Measurements from ENCODE around the gene SHB.
"Not testable (repeated sequence)": the region's sequence is repeated elsewhere in the genome, so short reads cannot be mapped to it uniquely, and the experiment has no call there.

Gene SHB

DNA sequence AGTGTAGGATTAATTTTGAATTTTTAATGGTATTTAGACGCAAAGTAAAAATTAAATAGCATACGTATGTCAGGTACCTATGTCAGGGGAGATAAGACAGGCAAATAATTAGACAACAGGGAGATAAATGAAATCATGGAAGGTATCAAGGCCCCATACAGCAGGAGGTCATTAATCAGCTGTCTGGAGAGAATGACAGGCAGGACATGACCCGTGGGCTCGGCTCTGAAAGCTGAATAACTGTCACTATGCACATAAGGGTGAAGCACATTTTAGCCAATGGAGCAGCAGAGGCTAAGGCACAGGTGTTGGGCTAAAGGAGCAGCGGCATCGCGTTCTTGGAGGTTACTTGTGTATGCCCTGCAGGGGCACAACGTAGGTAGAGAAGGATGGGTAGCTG, 177.0 kb downstream of the SHB start:
- 100% methylated on average over 1 of the region's 8 CpGs for WGBS, 2 donors (ENCODE audit: extremely low coverage in 2 of 2, insufficient read length in 2 of 2, insufficient replicate concordance in 1 of 2)
- Histone ChIP-seq H2BK120ac (ENCODE audit: low read depth, low read length) (no peak overlapping the region), H2AK5ac (ENCODE audit: low read depth, low read length) (no peak overlapping the region), H3K23ac (ENCODE audit: low read depth, low read length, poor library complexity) (no peak overlapping the region), H3K18ac (ENCODE audit: low read length) (no peak overlapping the region), H2BK12ac (ENCODE audit: low read length) (no peak overlapping the region), H3K4me3 (ENCODE audit: low read length in 2 of 2) (no peak overlapping the region), H2AFZ (ENCODE audit: low read length) (no peak overlapping the region), H3K9me3 (replicated peaks in 1 of 2; ENCODE audit: control insufficient read depth in 2 of 2, insufficient read depth in 1 of 2, low read depth in 1 of 2, low read length in 2 of 2) (peaks cover 4% of the 10 kb centered on the region in 2 donors), H3K14ac (ENCODE audit: low read length) (no peak overlapping the region), H3K27ac (replicated peaks; ENCODE audit: low read length) (no peak overlapping the region), H3K4me1 (ENCODE audit: control insufficient read depth in 2 of 2, insufficient read depth in 1 of 2, low read depth in 1 of 2, low read length in 2 of 2) (peaks cover 0 to 2% of the 10 kb centered on the region in 2 donors), H3K4ac (ENCODE audit: low read length) (no peak overlapping the region), H4K8ac (ENCODE audit: low read depth, low read length) (no peak overlapping the region), H2BK15ac (ENCODE audit: low read length) (no peak overlapping the region), H3K79me1 (ENCODE audit: low read depth, low read length) (peaks cover 2% of the 10 kb centered on the region), H4K91ac (ENCODE audit: low read depth, low read length, poor library complexity) (no peak overlapping the region), H3K27me3 (ENCODE audit: control insufficient read depth in 3 of 3, insufficient read depth in 3 of 3, low read depth in 1 of 3, low read length in 3 of 3) (no peaks in the 10 kb centered on the region), H3K36me3 (replicated peaks in 1 of 2; ENCODE audit: control insufficient read depth in 2 of 2, insufficient read depth in 2 of 2, low read length in 2 of 2) (peaks cover 17 to 75% of the 10 kb centered on the region in 2 donors), H3K9ac (ENCODE audit: low read depth, low read length, poor library complexity) (no peak overlapping the region), H2BK5ac (ENCODE audit: low read length) (no peak overlapping the region), H3K4me2 (ENCODE audit: insufficient read depth, low read length, poor library complexity, severe bottlenecking) (no peak overlapping the region)
- no peak for DNase-seq (ENCODE audit: low spot score)

DNA sequence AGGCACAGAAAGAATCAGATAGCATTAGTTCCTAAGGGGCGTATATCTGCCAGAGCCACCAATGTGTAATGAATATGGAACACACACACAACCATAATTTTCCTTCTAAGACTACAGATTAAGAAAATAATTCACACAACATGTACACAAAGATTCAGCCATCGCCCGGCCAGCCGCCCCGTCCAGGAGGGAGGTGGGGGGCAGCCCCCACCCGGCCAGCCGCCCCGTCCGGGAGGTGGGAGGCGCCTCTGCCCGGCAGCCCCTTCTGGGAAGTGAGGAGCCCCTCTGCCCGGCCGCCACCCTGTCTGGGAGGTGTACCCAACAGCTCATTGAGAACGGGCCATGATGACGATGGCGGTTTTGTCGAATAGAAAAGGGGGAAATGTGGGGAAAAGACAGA, 178.0 kb downstream of the SHB start:
- H2BK12ac ChIP-seq (ENCODE audit: low read length); H3K4me3 ChIP-seq (ENCODE audit: low read length in 2 of 2); H3K4me1 ChIP-seq (ENCODE audit: control insufficient read depth in 2 of 2, insufficient read depth in 1 of 2, low read depth in 1 of 2, low read length in 2 of 2); H3K9me3 ChIP-seq (replicated peaks in 1 of 2; ENCODE audit: control insufficient read depth in 2 of 2, insufficient read depth in 1 of 2, low read depth in 1 of 2, low read length in 2 of 2); DNase-seq (ENCODE audit: low spot score); H2BK120ac ChIP-seq (ENCODE audit: low read depth, low read length); H2AFZ ChIP-seq (ENCODE audit: low read length); H2BK5ac ChIP-seq (ENCODE audit: low read length); H4K8ac ChIP-seq (ENCODE audit: low read depth, low read length); H3K27ac ChIP-seq (replicated peaks; ENCODE audit: low read length); H2BK15ac ChIP-seq (ENCODE audit: low read length); H3K4ac ChIP-seq (ENCODE audit: low read length); H4K91ac ChIP-seq (ENCODE audit: low read depth, low read length, poor library complexity); H2AK5ac ChIP-seq (ENCODE audit: low read depth, low read length); H3K27me3 ChIP-seq (ENCODE audit: control insufficient read depth in 3 of 3, insufficient read depth in 3 of 3, low read depth in 1 of 3, low read length in 3 of 3); H3K18ac ChIP-seq (ENCODE audit: low read length); H3K23ac ChIP-seq (ENCODE audit: low read depth, low read length, poor library complexity); H3K79me1 ChIP-seq (ENCODE audit: low read depth, low read length); H3K9ac ChIP-seq (ENCODE audit: low read depth, low read length, poor library complexity); H3K4me2 ChIP-seq (ENCODE audit: insufficient read depth, low read length, poor library complexity, severe bottlenecking); H3K14ac ChIP-seq (ENCODE audit: low read length): not testable (repeated sequence)
- no CpG with 5 or more reads among the region's 17 CpGs for WGBS, 2 donors (ENCODE audit: extremely low coverage in 2 of 2, insufficient read length in 2 of 2, insufficient replicate concordance in 1 of 2)
- H3K36me3 ChIP-seq (replicated peaks in 1 of 2; ENCODE audit: control insufficient read depth in 2 of 2, insufficient read depth in 2 of 2, low read length in 2 of 2) = peaks cover 22 to 69% of the 10 kb centered on the region in 2 donors

DNA sequence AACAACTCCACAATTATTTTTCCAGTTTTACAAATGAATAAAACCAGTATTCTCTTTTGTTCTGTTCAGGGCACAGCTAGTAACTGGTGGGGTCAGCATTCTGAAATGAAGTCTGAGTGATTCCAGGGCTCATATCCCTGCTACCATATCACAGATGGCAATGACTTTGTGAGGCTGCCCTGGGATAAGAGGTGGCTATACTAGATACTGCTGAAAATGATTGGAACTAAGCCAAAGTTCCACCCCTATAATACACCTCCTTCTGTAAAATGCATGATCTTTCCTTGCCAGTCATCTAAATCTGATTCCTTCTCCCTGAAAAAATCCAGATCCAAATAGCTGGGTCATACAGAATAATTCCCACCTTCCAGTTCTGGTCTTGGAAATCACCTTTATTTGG, 179.5 kb downstream of the SHB start:
- Histone ChIP-seq H4K8ac (ENCODE audit: low read depth, low read length) (no peak overlapping the region), H2BK120ac (ENCODE audit: low read depth, low read length) (no peak overlapping the region), H2BK15ac (ENCODE audit: low read length) (no peak overlapping the region), H3K4ac (ENCODE audit: low read length) (no peak overlapping the region), H3K14ac (ENCODE audit: low read length) (no peak overlapping the region), H3K27ac (replicated peaks; ENCODE audit: low read length) (no peak overlapping the region), H3K4me2 (ENCODE audit: insufficient read depth, low read length, poor library complexity, severe bottlenecking) (no peak overlapping the region), H2AK5ac (ENCODE audit: low read depth, low read length) (no peak overlapping the region), H2BK12ac (ENCODE audit: low read length) (no peak overlapping the region), H2AFZ (ENCODE audit: low read length) (no peak overlapping the region), H3K9me3 (replicated peaks in 1 of 2; ENCODE audit: control insufficient read depth in 2 of 2, insufficient read depth in 1 of 2, low read depth in 1 of 2, low read length in 2 of 2) (peaks cover 4 to 6% of the 10 kb centered on the region in 2 donors), H2BK5ac (ENCODE audit: low read length) (no peak overlapping the region), H3K9ac (ENCODE audit: low read depth, low read length, poor library complexity) (no peak overlapping the region), H3K36me3 (replicated peaks in 1 of 2; ENCODE audit: control insufficient read depth in 2 of 2, insufficient read depth in 2 of 2, low read length in 2 of 2) (peaks cover 19 to 62% of the 10 kb centered on the region in 2 donors), H3K4me1 (ENCODE audit: control insufficient read depth in 2 of 2, insufficient read depth in 1 of 2, low read depth in 1 of 2, low read length in 2 of 2) (peaks cover 0 to 2% of the 10 kb centered on the region in 2 donors), H3K18ac (ENCODE audit: low read length) (no peak overlapping the region), H3K23ac (ENCODE audit: low read depth, low read length, poor library complexity) (no peak overlapping the region), H3K79me1 (ENCODE audit: low read depth, low read length) (no peaks in the 10 kb centered on the region), H3K27me3 (ENCODE audit: control insufficient read depth in 3 of 3, insufficient read depth in 3 of 3, low read depth in 1 of 3, low read length in 3 of 3) (no peaks in the 10 kb centered on the region), H3K4me3 (ENCODE audit: low read length in 2 of 2) (no peak overlapping the region), H4K91ac (ENCODE audit: low read depth, low read length, poor library complexity) (no peak overlapping the region)
- no peak for DNase-seq (ENCODE audit: low spot score)

DNA sequence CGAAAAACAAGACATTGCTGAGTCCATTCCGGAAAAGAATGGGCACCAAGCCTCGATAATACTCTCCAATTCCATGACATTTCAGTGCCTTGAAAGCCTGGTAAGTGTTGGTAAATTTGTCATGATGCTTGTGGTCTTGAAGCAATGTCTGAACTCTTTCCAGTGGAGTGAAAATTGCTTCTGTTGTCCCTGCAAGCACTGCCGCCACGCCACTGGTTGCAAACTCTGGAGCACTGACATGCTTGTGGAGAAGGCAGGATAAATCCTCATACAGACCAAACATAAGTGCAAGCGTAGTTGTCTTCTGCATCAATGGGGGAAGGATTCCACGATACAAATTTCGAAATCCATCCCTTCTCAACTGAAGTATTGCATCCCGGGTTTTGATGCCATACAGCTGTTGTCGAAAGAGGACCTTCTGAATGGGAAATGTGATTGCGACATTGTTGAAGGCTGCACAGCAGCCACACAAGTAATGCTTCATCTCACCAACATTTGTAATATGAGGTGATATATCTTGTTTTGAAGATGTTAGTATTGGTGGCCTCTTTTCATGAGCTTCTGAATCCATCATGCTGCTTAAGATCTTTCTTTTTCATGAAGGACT, 180.9 kb downstream of the SHB start:
- H4K91ac ChIP-seq (ENCODE audit: low read depth, low read length, poor library complexity); H3K4ac ChIP-seq (ENCODE audit: low read length); H2BK120ac ChIP-seq (ENCODE audit: low read depth, low read length); H3K4me2 ChIP-seq (ENCODE audit: insufficient read depth, low read length, poor library complexity, severe bottlenecking); H4K8ac ChIP-seq (ENCODE audit: low read depth, low read length); H2AFZ ChIP-seq (ENCODE audit: low read length); H3K18ac ChIP-seq (ENCODE audit: low read length); H3K4me1 ChIP-seq (ENCODE audit: control insufficient read depth in 2 of 2, insufficient read depth in 1 of 2, low read depth in 1 of 2, low read length in 2 of 2); H2BK15ac ChIP-seq (ENCODE audit: low read length); H3K9me3 ChIP-seq (replicated peaks in 1 of 2; ENCODE audit: control insufficient read depth in 2 of 2, insufficient read depth in 1 of 2, low read depth in 1 of 2, low read length in 2 of 2); H3K27me3 ChIP-seq (ENCODE audit: control insufficient read depth in 3 of 3, insufficient read depth in 3 of 3, low read depth in 1 of 3, low read length in 3 of 3); DNase-seq (ENCODE audit: low spot score); H2AK5ac ChIP-seq (ENCODE audit: low read depth, low read length); H3K9ac ChIP-seq (ENCODE audit: low read depth, low read length, poor library complexity); H2BK5ac ChIP-seq (ENCODE audit: low read length); H3K23ac ChIP-seq (ENCODE audit: low read depth, low read length, poor library complexity); H3K4me3 ChIP-seq (ENCODE audit: low read length in 2 of 2); H2BK12ac ChIP-seq (ENCODE audit: low read length); H3K79me1 ChIP-seq (ENCODE audit: low read depth, low read length); H3K27ac ChIP-seq (replicated peaks; ENCODE audit: low read length); H3K14ac ChIP-seq (ENCODE audit: low read length): not testable (repeated sequence)
- WGBS, 2 donors (ENCODE audit: extremely low coverage in 2 of 2, insufficient read length in 2 of 2, insufficient replicate concordance in 1 of 2) = no CpG with 5 or more reads among the region's 11 CpGs
- H3K36me3 ChIP-seq (replicated peaks in 1 of 2; ENCODE audit: control insufficient read depth in 2 of 2, insufficient read depth in 2 of 2, low read length in 2 of 2) = peaks cover 12 to 49% of the 10 kb centered on the region in 2 donors
